Endothelial cell of umbilical vein (primary cell): ENCODE results near the gene ARSB. TPM values are rescaled to one million over a fixed set of nuclear protein-coding genes. Genes with fewer than 3 reads are reported as not detected.

Experiments
- BruUV-seq: library from RNA; stranded (reverse); fragments of 400-500 nt; replicated peaks from 2 replicates; lab custom pipeline; 2021; lab: Mats Ljungman, UMichigan
- CTCF ChIA-PET: fragments of 300-600, 350-600 bp; sonication (Branson Sonifier 250); formaldehyde crosslinking; loops from one replicate; lab custom pipeline; 2021; ENCODE audit warnings: antibody characterized with exemption, inconsistent platforms; lab: Charles Lee
- POLR2A ChIA-PET: fragments of 300-600, 350-600 bp; sonication (Branson Sonifier 250); formaldehyde crosslinking; loops from one replicate; lab custom pipeline; 2021; ENCODE audit warnings: antibody characterized with exemption, inconsistent platforms; lab: Charles Lee
- DNase-seq: peaks from one replicate; pipeline ENCODE4 v3.0.0-alpha.2; 2011; ENCODE audit warnings: low read depth, low spot score
- FAIRE-seq: peaks from 2 replicates; lab custom pipeline; 2011; peaks lifted over from hg19 to GRCh38; lab: Jason Lieb, UNC
- H2AFZ ChIP-seq: 2 replicates; pipeline ENCODE4 v1.6.0; 2012; ENCODE audit warnings: low read depth, low read length, control low read depth, inconsistent platforms
- H3K27ac ChIP-seq: 2 replicates; pipeline ENCODE4 v1.5.1; 2011; ENCODE audit warnings: low read depth, mild to moderate bottlenecking, control low read depth, low read length, moderate library complexity; ENCODE audit not compliant: insufficient read depth
- H3K27me3 ChIP-seq, 2 experiments: 2 replicates each; pipeline versions ENCODE4 v1.6.0 to v1.6.1; 2011; ENCODE audit warnings: low read length in 2 of 2, mixed read lengths in 1 of 2; ENCODE audit not compliant: control insufficient read depth in 2 of 2, insufficient read depth in 2 of 2
- H3K36me3 ChIP-seq, 2 experiments: 2 replicates in 1 of 2; 3 replicates in 1 of 2; pipeline ENCODE4 v1.5.1; 2011; ENCODE audit warnings: low read length in 2 of 2, mild to moderate bottlenecking in 1 of 2, moderate library complexity in 1 of 2; ENCODE audit not compliant: control insufficient read depth in 2 of 2, insufficient read depth in 2 of 2; ENCODE audit errors: extremely low read depth in 1 of 2
- H3K4me1 ChIP-seq: 3 replicates; pipeline ENCODE4 v1.5.1; 2011; ENCODE audit warnings: mild to moderate bottlenecking, low read length; ENCODE audit not compliant: control insufficient read depth, insufficient read depth; ENCODE audit errors: extremely low read depth
- H3K4me2 ChIP-seq: 2 replicates; pipeline ENCODE4 v1.6.1; 2011; ENCODE audit warnings: low read length, control low read depth, mixed read lengths; ENCODE audit not compliant: insufficient read depth
- H3K4me3 ChIP-seq, 3 experiments: fragments of 200-600 bp in 1 of 3; sonication (generic), shearing (Covaris generic) in 1 of 3; replicated peaks in 1 of 3; 2 replicates each; pipeline ENCODE4 v1.5.1; 2011 to 2016; ENCODE audit warnings: control low read depth in 3 of 3, low read length in 3 of 3, mild to moderate bottlenecking in 2 of 3, inconsistent platforms in 1 of 3, low read depth in 1 of 3, moderate library complexity in 1 of 3; ENCODE audit not compliant: insufficient read depth in 1 of 3
- H3K79me2 ChIP-seq: 2 replicates; pipeline ENCODE4 v1.6.0; 2012; ENCODE audit warnings: low read length, inconsistent platforms; ENCODE audit not compliant: control insufficient read depth, insufficient read depth
- H3K9ac ChIP-seq: replicated peaks from 2 replicates; pipeline ENCODE3; 2011; ENCODE audit warnings: low read length, control low read depth; ENCODE audit not compliant: insufficient read depth; ENCODE audit errors: extremely low read depth
- H3K9me1 ChIP-seq: replicated peaks from 3 replicates; pipeline ENCODE4 v1.6.0; 2011; ENCODE audit warnings: mild to moderate bottlenecking, low read length; ENCODE audit not compliant: control insufficient read depth, insufficient read depth; ENCODE audit errors: extremely low read depth
- H3K9me3 ChIP-seq: replicated peaks from 2 replicates; pipeline ENCODE4 v1.5.1; 2012; ENCODE audit warnings: low read length, inconsistent platforms; ENCODE audit not compliant: control insufficient read depth, insufficient read depth
- H4K20me1 ChIP-seq: replicated peaks from 2 replicates; pipeline ENCODE3; 2011; ENCODE audit warnings: mild to moderate bottlenecking, low read length; ENCODE audit not compliant: control insufficient read depth, insufficient read depth; ENCODE audit errors: extremely low read depth
- CTCF ChIP-seq, 2 donors: IDR thresholded peaks; 1 replicate in 1 of 2; 2 replicates in 1 of 2; pipeline ENCODE4 v1.5.1; 2011; ENCODE audit warnings: low read length in 2 of 2, mild to moderate bottlenecking in 2 of 2, moderate library complexity in 2 of 2, control low read depth in 1 of 2, inconsistent platforms in 1 of 2, low read depth in 1 of 2; ENCODE audit not compliant: insufficient read depth in 1 of 2; ENCODE audit errors: extremely low read depth in 1 of 2
- FOS ChIP-seq: IDR thresholded peaks from 2 replicates; pipeline ENCODE4 v1.6.1; 2011; ENCODE audit warnings: mild to moderate bottlenecking, low read length, moderate library complexity, borderline replicate concordance; ENCODE audit not compliant: insufficient read depth
- GATA2 ChIP-seq: IDR thresholded peaks from 2 replicates; pipeline ENCODE4 v1.7.0; 2011; ENCODE audit warnings: low read depth, mild to moderate bottlenecking, moderate library complexity, mixed read lengths, low read length; ENCODE audit not compliant: insufficient read length, insufficient read depth
- JUN ChIP-seq: IDR thresholded peaks from 2 replicates; pipeline ENCODE4 v1.6.1; 2011; ENCODE audit warnings: borderline replicate concordance, low read depth; ENCODE audit not compliant: insufficient read length, insufficient read depth
- MAX ChIP-seq: IDR thresholded peaks from 2 replicates; pipeline ENCODE4 v1.6.1; 2011; ENCODE audit not compliant: insufficient read depth, insufficient read length
- MYC ChIP-seq: IDR thresholded peaks from one replicate; pipeline ENCODE4 v1.6.1; 2011; ENCODE audit warnings: mild to moderate bottlenecking, low read depth, low read length
- POLR2A ChIP-seq: IDR thresholded peaks from 2 replicates; pipeline ENCODE4 v1.6.1; 2012; ENCODE audit warnings: low read depth, mild to moderate bottlenecking, control low read depth, low read length
- POLR2AphosphoS5 ChIP-seq: IDR thresholded peaks from 2 replicates; pipeline ENCODE4 v1.6.1; 2012; ENCODE audit warnings: low read depth, mild to moderate bottlenecking, control low read depth, low read length, moderate library complexity; ENCODE audit not compliant: insufficient read depth
- dilution Hi-C: fragments of 300-500 bp; cut with MboI; formaldehyde crosslinking; loops from one replicate; pipeline ENCODE4 v1.15.0; 2019; ENCODE audit warnings: low sequenced_read_pairs; ENCODE audit not compliant: extremely low pct_ligation_motif_present
- intact Hi-C: fragments of 100-400 bp; cut with micrococcal nuclease; formaldehyde crosslinking; loops from one replicate; pipeline ENCODE4 v1.10.0; 2022
- polyA plus RNA-seq, 4 experiments: library from polyadenylated mRNA; depleted of rRNA in 3 of 4; stranded (reverse) in 3 of 4; unstranded in 1 of 4; fragments of >200 nt; gene quantifications; 2 replicates each; pipeline versions ENCODE4 v1.2.1 to v1.2.3, GENCODE V29; 2011 to 2012; ENCODE audit warnings: missing spikeins in 1 of 4
- total RNA-seq: library from RNA; stranded (reverse); gene quantifications from 2 replicates; pipeline ENCODE4 v1.2.3, GENCODE V29; 2021

The ARSB gene
- total and polyA plus RNA-seq, 2 donors (not counting 3 experiments of a cell fraction or from before 2014, with no cell fraction given), result 17.2 to 25.8 TPM

GRCh38 chr5:78773655-78774054, 211.5 kb downstream of the ARSB start:
- ChIA-PET CTCF (no interaction called here), POLR2A (no interaction called here)
- DNase-seq, result no peak
- dilution Hi-C loops (no loop called here), intact Hi-C loops (loop anchor here (2.0 kb wide), 1 partner anchor 247 kb away; no protein-coding TSS in a partner anchor)
- Histone ChIP-seq H3K9me1 (no peaks in the 10 kb centered on the region), H3K4me2 (no peak overlapping the region), H3K36me3 (no peaks in the 10 kb centered on the region), H3K4me1 (peaks cover 15% of the 10 kb centered on the region), H3K79me2 (no peaks in the 10 kb centered on the region), H3K9me3 (no peaks in the 10 kb centered on the region), H3K9ac (no peak overlapping the region), H3K27ac (no peak overlapping the region), H4K20me1 (no peaks in the 10 kb centered on the region), H3K4me3 (no peak overlapping the region), H2AFZ (no peak overlapping the region), H3K27me3 (no peaks in the 10 kb centered on the region)
- TF ChIP-seq POLR2AphosphoS5, result no peak
- FAIRE-seq, result no peak
- BruUV-seq, result no TSS peak

GRCh38 chr5:78771260-78772205, 213.6 kb downstream of the ARSB start:
- TF ChIP-seq MYC (no peak), POLR2AphosphoS5 (peak; percentile 27), FOS (peak; percentile 7), JUN (peak; percentile 32), MAX (no peak), GATA2 (no peak), CTCF (IDR thresholded peaks at IDR 0.05; ENCODE audit: extremely low read depth in 1 of 2, insufficient read depth in 1 of 2, low read depth in 1 of 2, low read length in 2 of 2) (no peak), POLR2A (no peak)

More at GRCh38 chr5:78771260-78772205, 213.6 kb downstream of the ARSB start:
- POLR2A ChIA-PET, result no interaction called here
- CTCF ChIA-PET, result interaction anchor here (0.7 to 1.5 kb wide), 6 partner anchors 9 to 304 kb away, joined by 3 to 4 read pairs (median 3); no protein-coding TSS in a partner anchor
- Histone ChIP-seq H3K9me1 (no peaks in the 10 kb centered on the region), H3K36me3 (no peaks in the 10 kb centered on the region), H3K27ac (peak overlapping the region; percentile 73), H3K4me3 (peak overlapping the region in 1 of 3 experiments; percentile 10), H3K79me2 (no peaks in the 10 kb centered on the region), H2AFZ (peak overlapping the region; percentile 75), H3K27me3 (no peaks in the 10 kb centered on the region), H3K9ac (peak overlapping the region; percentile 65), H3K4me2 (peak overlapping the region; percentile 77), H3K4me1 (peaks cover 15% of the 10 kb centered on the region), H3K9me3 (no peaks in the 10 kb centered on the region), H4K20me1 (no peaks in the 10 kb centered on the region)
- FAIRE-seq (peak; percentile 79), DNase-seq (peak; percentile 91)
- intact Hi-C loops (loop anchor here (2.0 kb wide), 1 partner anchor 245 kb away; no protein-coding TSS in a partner anchor), dilution Hi-C loops (no loop called here)
- BruUV-seq, result TSS peak; percentile 60
